Neuronal stem cell (in vitro differentiated cells): ENCODE results near the gene AGBL3.
"Not testable (repeated sequence)": the region's sequence is repeated elsewhere in the genome, so short reads cannot be mapped to it uniquely, and the experiment has no call there.

Source experiments
- DNase-seq: peaks from one replicate; pipeline ENCODE4 v3.0.0-alpha.2; 2013; ENCODE audit warnings: low spot score
- H2AFZ ChIP-seq: one replicate; pipeline ENCODE4 v1.6.1; 2013; ENCODE audit warnings: mild to moderate bottlenecking, low read length, inconsistent platforms
- H2AK5ac ChIP-seq: 2 replicates; pipeline ENCODE4 v1.6.1; 2013; ENCODE audit warnings: low read depth, mild to moderate bottlenecking, inconsistent platforms, low read length, moderate library complexity, mixed read lengths
- H2BK120ac ChIP-seq: 2 replicates; pipeline ENCODE4 v1.6.1; 2013; ENCODE audit warnings: low read depth, mild to moderate bottlenecking, inconsistent platforms, low read length, moderate library complexity, mixed read lengths
- H2BK12ac ChIP-seq: one replicate; pipeline ENCODE4 v1.6.1; 2013; ENCODE audit warnings: low read length, inconsistent platforms
- H2BK15ac ChIP-seq: 2 replicates; pipeline ENCODE4 v1.6.1; 2013; ENCODE audit warnings: mild to moderate bottlenecking, low read length, inconsistent platforms, mixed read lengths
- H2BK5ac ChIP-seq: one replicate; pipeline ENCODE4 v1.6.1; 2013; ENCODE audit warnings: inconsistent platforms, mild to moderate bottlenecking, low read length, moderate library complexity
- H3K14ac ChIP-seq: one replicate; pipeline ENCODE4 v1.6.1; 2013; ENCODE audit warnings: low read length, inconsistent platforms
- H3K18ac ChIP-seq: 2 replicates; pipeline ENCODE4 v1.6.1; 2013; ENCODE audit warnings: low read length, inconsistent platforms
- H3K23ac ChIP-seq: 2 replicates; pipeline ENCODE4 v1.6.1; 2013; ENCODE audit warnings: low read depth, mild to moderate bottlenecking, mixed read lengths, low read length, inconsistent platforms; ENCODE audit not compliant: poor library complexity
- H3K27ac ChIP-seq: replicated peaks from 3 replicates; pipeline ENCODE4 v1.5.1; 2013; ENCODE audit warnings: low read length, inconsistent platforms
- H3K27me3 ChIP-seq, 3 experiments: 2 replicates each; pipeline ENCODE4 v1.6.1; 2013; ENCODE audit warnings: low read length in 3 of 3, mild to moderate bottlenecking in 2 of 3, inconsistent platforms in 1 of 3, low read depth in 1 of 3, mixed read lengths in 1 of 3, moderate library complexity in 1 of 3; ENCODE audit not compliant: control insufficient read depth in 3 of 3, insufficient read depth in 3 of 3
- H3K36me3 ChIP-seq, 2 donors: replicated peaks in 1 of 2; 2 replicates each; pipeline ENCODE4 v1.6.1; 2013; ENCODE audit warnings: low read length in 2 of 2; ENCODE audit not compliant: control insufficient read depth in 2 of 2, insufficient read depth in 2 of 2
- H3K4ac ChIP-seq: 2 replicates; pipeline ENCODE4 v1.6.1; 2013; ENCODE audit warnings: inconsistent platforms, mild to moderate bottlenecking, low read length, moderate library complexity
- H3K4me1 ChIP-seq, 2 donors: 1 replicate in 1 of 2; 2 replicates in 1 of 2; pipeline ENCODE4 v1.6.1; 2013; ENCODE audit warnings: low read length in 2 of 2, low read depth in 1 of 2; ENCODE audit not compliant: control insufficient read depth in 2 of 2, insufficient read depth in 1 of 2
- H3K4me2 ChIP-seq: one replicate; pipeline ENCODE4 v1.6.1; 2013; ENCODE audit warnings: mild to moderate bottlenecking, low read length, inconsistent platforms; ENCODE audit not compliant: insufficient read depth, poor library complexity, severe bottlenecking
- H3K4me3 ChIP-seq, 2 donors: 2 replicates each; pipeline ENCODE4 v1.5.1; 2013; ENCODE audit warnings: low read length in 2 of 2, mild to moderate bottlenecking in 2 of 2, inconsistent platforms in 1 of 2, moderate library complexity in 1 of 2
- H3K79me1 ChIP-seq: one replicate; pipeline ENCODE4 v1.6.1; 2013; ENCODE audit warnings: low read depth, mild to moderate bottlenecking, inconsistent platforms, low read length, moderate library complexity
- H3K9ac ChIP-seq: one replicate; pipeline ENCODE4 v1.6.1; 2013; ENCODE audit warnings: mild to moderate bottlenecking, low read depth, low read length, inconsistent platforms; ENCODE audit not compliant: poor library complexity
- H3K9me3 ChIP-seq, 2 donors: replicated peaks in 1 of 2; 2 replicates each; pipeline versions ENCODE3 to v1.6.1; 2013; ENCODE audit warnings: low read length in 2 of 2, mild to moderate bottlenecking in 2 of 2, inconsistent platforms in 1 of 2, low read depth in 1 of 2, mixed read lengths in 1 of 2, moderate library complexity in 1 of 2; ENCODE audit not compliant: control insufficient read depth in 2 of 2, insufficient read depth in 1 of 2
- H4K8ac ChIP-seq: one replicate; pipeline ENCODE4 v1.6.1; 2013; ENCODE audit warnings: low read depth, mild to moderate bottlenecking, inconsistent platforms, low read length, moderate library complexity
- H4K91ac ChIP-seq: one replicate; pipeline ENCODE4 v1.6.1; 2013; ENCODE audit warnings: low read length, low read depth, mild to moderate bottlenecking, inconsistent platforms; ENCODE audit not compliant: poor library complexity
- WGBS, 2 donors: extraction: QIAGEN DNeasy Blood & Tissue Kit; methylation state at CpG; one replicate each; pipeline ENCODE4 v1.1.7; 2013; ENCODE audit warnings: missing lambda C conversion rate in 2 of 2, mixed read lengths in 1 of 2; ENCODE audit not compliant: insufficient read length in 2 of 2, insufficient replicate concordance in 1 of 2; ENCODE audit errors: extremely low coverage in 2 of 2; 5-methylcytosine and 5-hydroxymethylcytosine counted together

AGBL3 gene

DNA sequence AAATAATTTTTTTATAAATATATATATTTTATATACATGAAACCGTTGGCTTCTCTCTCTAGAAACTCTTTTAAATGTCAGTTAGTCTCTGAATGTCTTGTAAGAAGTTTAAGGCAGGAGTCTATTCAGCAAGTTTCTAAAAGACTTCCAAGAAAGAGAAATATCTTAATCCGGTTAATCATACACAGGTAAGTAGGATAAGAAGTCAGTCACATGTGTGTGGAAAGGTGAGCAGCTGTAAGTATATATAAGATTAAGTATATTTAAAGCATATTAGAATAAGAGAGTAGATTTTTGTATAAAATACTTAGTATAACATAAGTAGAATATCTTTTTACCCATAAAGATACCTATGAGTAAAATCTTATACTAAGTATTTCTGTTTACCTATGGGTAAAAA lies 48.9 kb downstream of the AGBL3 start:
- Histone ChIP-seq H3K4me3 (no peak overlapping the region), H2AFZ (no peak overlapping the region), H3K36me3 (no peaks in the 10 kb centered on the region), H3K14ac (no peak overlapping the region), H3K18ac (no peak overlapping the region), H4K91ac (no peak overlapping the region), H2BK5ac (no peak overlapping the region), H3K27ac (no peak overlapping the region), H3K79me1 (no peaks in the 10 kb centered on the region), H3K27me3 (no peaks in the 10 kb centered on the region), H3K9me3 (no peaks in the 10 kb centered on the region), H2AK5ac (no peak overlapping the region), H2BK15ac (no peak overlapping the region), H2BK120ac (no peak overlapping the region), H3K4ac (no peak overlapping the region), H3K9ac (no peak overlapping the region), H3K23ac (no peak overlapping the region), H4K8ac (no peak overlapping the region), H3K4me2 (no peak overlapping the region), H2BK12ac (no peak overlapping the region), H3K4me1 (no peaks in the 10 kb centered on the region)
- no peak for DNase-seq
- WGBS, 2 donors: no CpG with 5 or more reads among the region's 2 CpGs

- not testable (repeated sequence) for H2BK120ac ChIP-seq, H3K4me2 ChIP-seq, H3K14ac ChIP-seq, H3K9me3 ChIP-seq, H3K23ac ChIP-seq, H3K36me3 ChIP-seq, H3K4ac ChIP-seq, H4K8ac ChIP-seq, H2BK12ac ChIP-seq, H3K4me1 ChIP-seq, H3K4me3 ChIP-seq, DNase-seq, H3K18ac ChIP-seq, H2AK5ac ChIP-seq, H2BK15ac ChIP-seq, H3K79me1 ChIP-seq, H3K27ac ChIP-seq, H2AFZ ChIP-seq, H3K27me3 ChIP-seq, H4K91ac ChIP-seq, H3K9ac ChIP-seq, H2BK5ac ChIP-seq
- WGBS, 2 donors: no CpG with 5 or more reads among the region's 12 CpGs
Measured at GRCh38 chr7:135067017-135067416, 80.7 kb downstream of the AGBL3 start.

DNA sequence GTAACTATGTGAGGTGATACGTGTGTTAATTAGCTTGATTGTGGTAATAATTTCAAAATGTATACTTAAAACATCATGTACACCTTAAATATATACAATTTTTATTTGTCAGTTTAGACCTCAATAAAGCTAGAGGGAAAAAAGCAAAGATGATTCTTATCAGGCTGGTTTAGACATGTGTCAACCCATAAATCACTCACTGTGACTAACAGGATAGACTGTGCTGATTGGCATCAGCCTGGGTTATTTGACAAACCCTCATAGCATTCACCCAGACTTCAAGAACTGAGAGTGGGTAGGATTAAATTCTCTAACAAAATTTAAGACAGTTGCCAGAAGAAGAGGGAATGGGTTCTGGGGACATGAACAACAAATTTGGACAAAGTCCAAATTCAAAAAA lies 87.8 kb downstream of the AGBL3 start:
- DNase-seq: no peak
- Histone ChIP-seq H2BK12ac (no peak overlapping the region), H2BK15ac (no peak overlapping the region), H2AK5ac (no peak overlapping the region), H3K9ac (no peak overlapping the region), H3K4me3 (no peak overlapping the region), H3K27ac (no peak overlapping the region), H3K4me1 (no peaks in the 10 kb centered on the region), H3K18ac (no peak overlapping the region), H3K23ac (no peak overlapping the region), H2AFZ (no peak overlapping the region), H3K4me2 (no peak overlapping the region), H4K91ac (no peak overlapping the region), H2BK120ac (no peak overlapping the region), H3K9me3 (no peaks in the 10 kb centered on the region), H3K36me3 (no peaks in the 10 kb centered on the region), H3K27me3 (no peaks in the 10 kb centered on the region), H3K4ac (no peak overlapping the region), H3K79me1 (no peaks in the 10 kb centered on the region), H4K8ac (no peak overlapping the region), H3K14ac (no peak overlapping the region), H2BK5ac (no peak overlapping the region)
- no CpG with 5 or more reads among the region's 1 CpG for WGBS, 2 donors

GRCh38 chr7:135074531-135074930 lies 88.2 kb downstream of the AGBL3 start:
- no peak overlapping the region for H2AFZ ChIP-seq
- H3K4ac ChIP-seq: no peak overlapping the region
- no peak overlapping the region for H4K91ac ChIP-seq
- WGBS, 2 donors: no CpG with 5 or more reads among the region's 1 CpG
- H3K4me2 ChIP-seq: no peak overlapping the region
- H2AK5ac ChIP-seq: no peak overlapping the region
- no peak overlapping the region for H4K8ac ChIP-seq
- H3K36me3 ChIP-seq: no peaks in the 10 kb centered on the region
- no peaks in the 10 kb centered on the region for H3K4me1 ChIP-seq
- no peak overlapping the region for H3K14ac ChIP-seq
- H2BK5ac ChIP-seq: no peak overlapping the region
- no peak overlapping the region for H3K4me3 ChIP-seq
- no peaks in the 10 kb centered on the region for H3K27me3 ChIP-seq
- H3K79me1 ChIP-seq: no peaks in the 10 kb centered on the region
- H2BK12ac ChIP-seq: no peak overlapping the region
- no peak overlapping the region for H3K18ac ChIP-seq
- no peak overlapping the region for H2BK15ac ChIP-seq
- no peak overlapping the region for H3K27ac ChIP-seq
- H3K23ac ChIP-seq: no peak overlapping the region
- H3K9ac ChIP-seq: no peak overlapping the region
- no peaks in the 10 kb centered on the region for H3K9me3 ChIP-seq
- no peak overlapping the region for H2BK120ac ChIP-seq
- no peak for DNase-seq
